Measurements from ENCODE around the gene ZSWIM5. TPM values are rescaled to one million over a fixed set of nuclear protein-coding genes. Genes with fewer than 3 reads are reported as not detected.

ZSWIM5 gene
- total RNA-seq, 5 donors from 2014 or later (not counting 1 experiment from before 2014, with no cell fraction given), result 1.6 to 4.0 (median 2.0) TPM

DNA sequence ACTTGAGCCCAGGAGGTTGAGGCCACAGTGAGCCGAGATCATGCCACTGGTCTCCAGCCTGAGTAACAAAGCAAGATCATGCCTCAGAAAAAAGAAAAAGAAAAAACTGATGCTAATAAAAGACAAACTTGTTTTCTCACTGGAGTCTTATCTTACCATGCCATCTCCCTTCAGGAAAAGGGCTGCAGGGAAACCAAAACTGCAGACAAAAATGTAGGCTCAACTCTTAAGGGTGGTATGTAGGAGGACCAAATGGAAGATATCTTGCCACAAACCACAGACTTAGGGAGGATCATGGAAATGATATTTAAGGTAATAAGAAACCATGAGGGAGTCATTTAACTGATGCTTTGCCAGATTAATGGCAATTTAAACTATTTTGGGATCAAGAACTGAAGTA, 161.5 kb downstream of the ZSWIM5 start:
- peaks cover 23% of the 10 kb centered on the region for H3K36me3 Mint-ChIP-seq
- no peaks in the 10 kb centered on the region for H3K9me3 ChIP-seq
- no peaks in the 10 kb centered on the region for H3K9me3 Mint-ChIP-seq
- ATAC-seq (replicated peaks in 1 of 4) (no peak), DNase-seq (no peak)
- no peak overlapping the region for H3K4me3 ChIP-seq (ENCODE audit: control insufficient read depth in 1 of 2, extremely low read depth in 1 of 2, low read length in 1 of 2)
- peaks cover 0 to under 1% of the 10 kb centered on the region in 2 experiments for H3K4me1 ChIP-seq (ENCODE audit: control insufficient read depth in 1 of 2, extremely low read depth in 1 of 2, insufficient read depth in 2 of 2, low read length in 2 of 2)
- H3K27me3 ChIP-seq (replicated peaks in 1 of 2; ENCODE audit: control insufficient read depth in 2 of 2, extremely low read depth in 1 of 2, insufficient read depth in 2 of 2, low read length in 1 of 2), result no peaks in the 10 kb centered on the region
- ChIA-PET POLR2A (no interaction called here), CTCF (interaction anchor here in 1 of 2 donors (0.7 kb wide), 1 partner anchor 22 kb away, joined by 3 read pairs; no protein-coding TSS in a partner anchor)
- no CpG with 5 or more reads among the region's 1 CpG for WGBS (ENCODE audit: insufficient coverage)
- H3K27ac Mint-ChIP-seq, result no peak overlapping the region
- no peaks in the 10 kb centered on the region for H3K27me3 Mint-ChIP-seq
- H3K27ac ChIP-seq (ENCODE audit: low read length), result no peak overlapping the region
- no peak overlapping the region for H3K4me3 Mint-ChIP-seq
- peaks cover 0 to 5% (median 5%) of the 10 kb centered on the region in 3 donors for H3K4me1 Mint-ChIP-seq
- no peaks in the 10 kb centered on the region for H3K36me3 ChIP-seq (ENCODE audit: control insufficient read depth in 2 of 2, extremely low read depth in 1 of 2, insufficient read depth in 1 of 2, low read length in 1 of 2)

DNA sequence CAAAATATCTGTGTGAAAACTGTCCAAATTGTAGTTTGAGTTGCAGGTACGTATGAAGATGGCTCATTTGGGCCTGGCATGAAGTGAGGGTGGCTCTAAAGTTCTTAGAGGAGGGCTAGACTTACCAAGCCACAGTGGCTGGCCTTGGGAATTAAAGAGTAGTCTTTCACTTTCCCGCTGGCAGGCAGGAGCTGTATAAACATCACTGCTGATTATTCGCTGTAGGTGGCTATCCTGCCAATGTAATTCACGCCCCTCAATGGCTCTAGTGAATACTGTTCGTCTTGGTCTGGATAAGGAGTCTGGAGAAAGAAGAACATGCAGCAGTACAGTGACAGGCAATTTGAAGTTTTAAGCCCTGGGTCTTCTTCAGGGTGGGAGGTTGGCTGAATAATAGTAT, 163.3 kb downstream of the ZSWIM5 start:
- POLR2A ChIA-PET, result interaction anchor here in 1 of 2 donors (0.5 kb wide), 1 partner anchor 52 kb away, joined by 3 read pairs; no protein-coding TSS in a partner anchor
- peaks cover 26% of the 10 kb centered on the region for H3K36me3 Mint-ChIP-seq
- H3K9me3 Mint-ChIP-seq, result no peaks in the 10 kb centered on the region
- Histone ChIP-seq H3K27ac (ENCODE audit: low read length) (no peak overlapping the region), H3K27me3 (replicated peaks in 1 of 2; ENCODE audit: control insufficient read depth in 2 of 2, extremely low read depth in 1 of 2, insufficient read depth in 2 of 2, low read length in 1 of 2) (no peaks in the 10 kb centered on the region), H3K4me1 (ENCODE audit: control insufficient read depth in 1 of 2, extremely low read depth in 1 of 2, insufficient read depth in 2 of 2, low read length in 2 of 2) (no peaks in the 10 kb centered on the region), H3K4me3 (ENCODE audit: control insufficient read depth in 1 of 2, extremely low read depth in 1 of 2, low read length in 1 of 2) (no peak overlapping the region), H3K36me3 (ENCODE audit: control insufficient read depth in 2 of 2, extremely low read depth in 1 of 2, insufficient read depth in 1 of 2, low read length in 1 of 2) (no peaks in the 10 kb centered on the region), H3K9me3 (no peaks in the 10 kb centered on the region)
- ATAC-seq (replicated peaks in 1 of 4) (no peak), DNase-seq (no peak)
- no peaks in the 10 kb centered on the region for H3K27me3 Mint-ChIP-seq
- CTCF ChIA-PET, result no interaction called here
- 100% methylated on average over 4 of the region's 5 CpGs for WGBS (ENCODE audit: insufficient coverage)
- H3K27ac Mint-ChIP-seq, result no peak overlapping the region
- H3K4me3 Mint-ChIP-seq, result no peak overlapping the region
- no peaks in the 10 kb centered on the region for H3K4me1 Mint-ChIP-seq

DNA sequence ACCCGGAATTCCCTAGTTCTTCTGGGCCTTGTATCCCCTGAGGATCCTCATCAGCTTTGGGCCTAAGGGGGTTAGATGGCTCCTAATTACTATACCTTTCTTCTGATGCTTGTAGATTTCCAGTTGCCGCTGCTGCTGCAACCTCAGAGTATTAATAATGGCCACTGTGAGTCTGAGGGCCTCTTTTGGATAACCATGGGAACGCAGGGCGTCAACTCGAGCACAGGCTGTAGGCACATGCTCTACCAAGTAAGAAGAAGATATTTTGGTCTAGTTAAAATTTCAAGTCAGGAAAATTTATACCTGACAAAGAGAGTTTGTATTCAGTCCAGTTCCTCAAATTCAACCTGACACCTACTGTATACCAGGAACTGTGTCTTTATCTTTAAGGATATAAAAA, 166.1 kb downstream of the ZSWIM5 start:
- H3K4me1 Mint-ChIP-seq, result no peaks in the 10 kb centered on the region
- DNase-seq (no peak), ATAC-seq (replicated peaks in 1 of 4) (no peak)
- H3K9me3 ChIP-seq, result no peaks in the 10 kb centered on the region
- peaks cover 0 to 4% of the 10 kb centered on the region in 2 donors for H3K36me3 ChIP-seq (ENCODE audit: control insufficient read depth in 2 of 2, extremely low read depth in 1 of 2, insufficient read depth in 1 of 2, low read length in 1 of 2)
- H3K27me3 Mint-ChIP-seq, result no peaks in the 10 kb centered on the region
- no peak overlapping the region for H3K4me3 Mint-ChIP-seq
- no peak overlapping the region for H3K27ac ChIP-seq (ENCODE audit: low read length)
- ChIA-PET CTCF (no interaction called here), POLR2A (no interaction called here)
- H3K27me3 ChIP-seq (replicated peaks in 1 of 2; ENCODE audit: control insufficient read depth in 2 of 2, extremely low read depth in 1 of 2, insufficient read depth in 2 of 2, low read length in 1 of 2), result no peaks in the 10 kb centered on the region
- no peak overlapping the region for H3K4me3 ChIP-seq (ENCODE audit: control insufficient read depth in 1 of 2, extremely low read depth in 1 of 2, low read length in 1 of 2)
- WGBS (ENCODE audit: insufficient coverage), result no CpG with 5 or more reads among the region's 5 CpGs
- H3K9me3 Mint-ChIP-seq, result no peaks in the 10 kb centered on the region
- peaks cover 42% of the 10 kb centered on the region for H3K36me3 Mint-ChIP-seq
- H3K27ac Mint-ChIP-seq, result no peak overlapping the region
- no peaks in the 10 kb centered on the region for H3K4me1 ChIP-seq (ENCODE audit: control insufficient read depth in 1 of 2, extremely low read depth in 1 of 2, insufficient read depth in 2 of 2, low read length in 2 of 2)

DNA sequence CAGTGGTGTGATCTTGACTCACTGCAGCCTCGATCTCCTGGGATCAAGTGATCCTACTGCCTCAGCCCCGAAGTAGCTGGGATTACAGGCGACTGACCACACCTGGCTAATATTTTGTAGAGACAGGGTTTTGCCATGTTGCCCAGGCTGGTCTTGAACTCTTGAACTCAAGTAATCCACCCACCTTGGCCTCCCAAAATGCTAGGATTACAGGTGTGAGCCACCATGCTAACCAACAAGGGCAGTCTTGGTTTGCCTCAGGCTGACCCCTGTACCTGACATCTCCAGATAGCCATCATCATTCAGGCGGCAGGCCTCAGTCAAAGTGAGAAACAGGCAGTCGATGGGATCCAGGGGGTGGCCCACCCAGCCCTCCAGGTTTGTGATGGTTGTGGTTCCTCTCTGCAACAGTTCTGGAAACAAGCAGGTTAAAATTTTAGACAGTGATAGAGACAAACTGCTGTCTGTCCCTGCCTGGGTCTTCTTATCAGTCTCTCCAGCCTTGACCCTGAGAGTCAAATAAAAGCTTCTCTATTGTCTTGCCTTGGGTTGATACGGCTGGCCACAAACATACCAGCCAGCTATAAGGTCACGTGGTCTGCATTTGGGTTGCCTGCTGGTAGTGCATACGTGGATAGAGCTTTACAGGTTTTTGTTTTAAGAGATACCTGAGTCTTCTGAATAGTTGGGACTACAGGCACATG, 167.6 kb downstream of the ZSWIM5 start:
- ATAC-seq (replicated peaks in 1 of 4), result no peak
- H3K27me3 ChIP-seq (replicated peaks in 1 of 2; ENCODE audit: control insufficient read depth in 2 of 2, extremely low read depth in 1 of 2, insufficient read depth in 2 of 2, low read length in 1 of 2), result no peaks in the 10 kb centered on the region

DNA sequence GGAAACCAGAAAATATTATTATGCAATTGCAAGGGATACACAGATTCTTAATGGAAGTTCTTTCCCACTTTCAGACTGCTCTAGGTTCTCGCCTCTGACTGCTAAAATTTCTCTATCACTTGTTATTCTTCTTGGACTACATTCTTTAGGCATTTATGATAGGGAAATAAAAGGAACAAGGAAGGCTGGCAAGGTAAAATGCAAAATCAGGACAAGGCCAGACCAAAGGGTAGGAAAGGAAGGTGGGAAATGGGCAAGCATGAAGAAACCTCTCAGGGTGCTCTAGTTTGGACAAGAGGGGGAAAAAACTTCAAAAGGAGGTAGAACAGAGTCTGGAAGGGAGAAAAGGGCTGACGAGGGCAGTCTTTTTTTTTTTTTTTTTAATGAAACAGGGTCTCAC, 168.2 kb downstream of the ZSWIM5 start:
- H3K9me3 Mint-ChIP-seq, result no peaks in the 10 kb centered on the region
- H3K36me3 Mint-ChIP-seq, result peaks cover 41% of the 10 kb centered on the region
- peaks cover 0 to 3% (median 2%) of the 10 kb centered on the region in 3 donors for H3K4me1 Mint-ChIP-seq
- no peak for DNase-seq
- H3K36me3 ChIP-seq (ENCODE audit: control insufficient read depth in 2 of 2, extremely low read depth in 1 of 2, insufficient read depth in 1 of 2, low read length in 1 of 2), result peaks cover 0 to 4% of the 10 kb centered on the region in 2 donors
- H3K27ac Mint-ChIP-seq, result no peak overlapping the region
- peaks cover 0 to 2% of the 10 kb centered on the region in 2 experiments for H3K4me1 ChIP-seq (ENCODE audit: control insufficient read depth in 1 of 2, extremely low read depth in 1 of 2, insufficient read depth in 2 of 2, low read length in 2 of 2)
- H3K27me3 ChIP-seq (replicated peaks in 1 of 2; ENCODE audit: control insufficient read depth in 2 of 2, extremely low read depth in 1 of 2, insufficient read depth in 2 of 2, low read length in 1 of 2), result no peaks in the 10 kb centered on the region
- no peaks in the 10 kb centered on the region for H3K27me3 Mint-ChIP-seq
- ChIA-PET CTCF (no interaction called here), POLR2A (no interaction called here)
- no peaks in the 10 kb centered on the region for H3K9me3 ChIP-seq
- WGBS (ENCODE audit: insufficient coverage), result no CpG with 5 or more reads among the region's 2 CpGs
- no peak overlapping the region for H3K4me3 ChIP-seq (ENCODE audit: control insufficient read depth in 1 of 2, extremely low read depth in 1 of 2, low read length in 1 of 2)
- no peak overlapping the region for H3K4me3 Mint-ChIP-seq
- no peak for ATAC-seq (replicated peaks in 1 of 4)
- H3K27ac ChIP-seq (ENCODE audit: low read length), result no peak overlapping the region

More for the DNA sequence above, 167.6 kb downstream of the ZSWIM5 start:
- Histone ChIP-seq H3K4me3 (ENCODE audit: control insufficient read depth in 1 of 2, extremely low read depth in 1 of 2, low read length in 1 of 2) (no peak overlapping the region), H3K36me3 (ENCODE audit: control insufficient read depth in 2 of 2, extremely low read depth in 1 of 2, insufficient read depth in 1 of 2, low read length in 1 of 2) (peaks cover 0 to 4% of the 10 kb centered on the region in 2 donors), H3K4me1 (ENCODE audit: control insufficient read depth in 1 of 2, extremely low read depth in 1 of 2, insufficient read depth in 2 of 2, low read length in 2 of 2) (no peaks in the 10 kb centered on the region), H3K27ac (ENCODE audit: low read length) (no peak overlapping the region), H3K9me3 (no peaks in the 10 kb centered on the region)
- 92% methylated on average over 5 of the region's 8 CpGs for WGBS (ENCODE audit: insufficient coverage)
- Mint-ChIP-seq H3K27me3 (no peaks in the 10 kb centered on the region), H3K9me3 (no peaks in the 10 kb centered on the region), H3K36me3 (peaks cover 44% of the 10 kb centered on the region), H3K4me3 (no peak overlapping the region), H3K27ac (no peak overlapping the region), H3K4me1 (no peaks in the 10 kb centered on the region)
- CTCF ChIA-PET, result no interaction called here
- DNase-seq, result no peak
- POLR2A ChIA-PET, result no interaction called here

DNA sequence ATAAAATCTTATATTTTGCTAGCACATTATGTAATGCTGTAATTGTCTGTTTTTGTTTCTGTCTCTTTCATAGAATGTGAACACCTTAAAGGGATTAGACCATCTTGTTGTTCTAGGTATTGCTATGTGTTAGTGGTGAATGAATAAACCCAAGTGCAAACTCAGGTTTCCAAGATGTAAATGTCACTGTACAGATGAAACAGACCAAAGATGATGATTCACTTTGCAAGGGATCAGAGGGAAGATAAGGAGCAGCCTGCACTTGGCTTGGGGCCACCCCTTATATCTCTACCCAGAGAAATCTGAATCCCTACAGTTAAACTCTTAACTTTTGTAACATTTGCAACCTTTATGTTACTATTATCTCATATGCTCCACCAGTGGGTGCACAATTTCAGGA, 168.9 kb downstream of the ZSWIM5 start:
- peaks cover 0 to 3% (median 2%) of the 10 kb centered on the region in 3 donors for H3K4me1 Mint-ChIP-seq
- no peak overlapping the region for H3K4me3 Mint-ChIP-seq
- ATAC-seq (replicated peaks in 1 of 4) (no peak), DNase-seq (no peak)
- H3K27me3 ChIP-seq (replicated peaks in 1 of 2; ENCODE audit: control insufficient read depth in 2 of 2, extremely low read depth in 1 of 2, insufficient read depth in 2 of 2, low read length in 1 of 2), result no peaks in the 10 kb centered on the region
- H3K27ac Mint-ChIP-seq, result no peak overlapping the region
- POLR2A ChIA-PET, result no interaction called here
- no peak overlapping the region for H3K27ac ChIP-seq (ENCODE audit: low read length)
- no peaks in the 10 kb centered on the region for H3K27me3 Mint-ChIP-seq
- peaks cover 37% of the 10 kb centered on the region for H3K36me3 Mint-ChIP-seq
- no peaks in the 10 kb centered on the region for H3K9me3 Mint-ChIP-seq
- peaks cover 0 to 4% of the 10 kb centered on the region in 2 donors for H3K36me3 ChIP-seq (ENCODE audit: control insufficient read depth in 2 of 2, extremely low read depth in 1 of 2, insufficient read depth in 1 of 2, low read length in 1 of 2)
- H3K9me3 ChIP-seq, result no peaks in the 10 kb centered on the region
- H3K4me1 ChIP-seq (ENCODE audit: control insufficient read depth in 1 of 2, extremely low read depth in 1 of 2, insufficient read depth in 2 of 2, low read length in 2 of 2), result peaks cover 0 to 2% of the 10 kb centered on the region in 2 experiments
- no peak overlapping the region for H3K4me3 ChIP-seq (ENCODE audit: control insufficient read depth in 1 of 2, extremely low read depth in 1 of 2, low read length in 1 of 2)
- CTCF ChIA-PET, result no interaction called here

Data from T-cell (primary cell).